Measurements from ENCODE around the gene EFCAB8.
"Not testable (repeated sequence)": the region's sequence is repeated elsewhere in the genome, so short reads cannot be mapped to it uniquely, and the experiment has no call there.

The EFCAB8 gene

GRCh38 chr20:32842688-32843524 lies 15.8 kb upstream of the EFCAB8 start:
- no peak for DNase-seq (ENCODE audit: low read depth in 2 of 2)

- no peak for DNase-seq (ENCODE audit: low read depth in 2 of 2)
These were observed 12.9 kb upstream of the EFCAB8 start for GRCh38 chr20:32845786-32846185.

- DNase-seq (ENCODE audit: low read depth in 2 of 2) = no peak
These were observed 11.9 kb upstream of the EFCAB8 start for GRCh38 chr20:32846852-32847251.

- DNase-seq (ENCODE audit: low read depth in 2 of 2) = no peak
These were observed 10.8 kb upstream of the EFCAB8 start for GRCh38 chr20:32847964-32848363.

GRCh38 chr20:32848846-32849245 lies 9.9 kb upstream of the EFCAB8 start:
- DNase-seq (ENCODE audit: low read depth in 2 of 2) = no peak

GRCh38 chr20:32849577-32849976 lies 9.1 kb upstream of the EFCAB8 start:
- DNase-seq (ENCODE audit: low read depth in 2 of 2) = no peak

GRCh38 chr20:32855387-32855786 lies 3.3 kb upstream of the EFCAB8 start:
- DNase-seq (ENCODE audit: low read depth in 2 of 2) = no peak

GRCh38 chr20:32858189-32858588 lies 534 bp upstream of the EFCAB8 start:
- DNase-seq (ENCODE audit: low read depth in 2 of 2) = no peak

- DNase-seq (ENCODE audit: low read depth in 2 of 2) = no peak
These were observed 2.7 kb downstream of the EFCAB8 start for GRCh38 chr20:32861446-32861845.

GRCh38 chr20:32869562-32869961 lies 10.8 kb downstream of the EFCAB8 start:
- DNase-seq (ENCODE audit: low read depth in 2 of 2) = no peak

GRCh38 chr20:32870526-32870925 lies 11.8 kb downstream of the EFCAB8 start:
- DNase-seq (ENCODE audit: low read depth in 2 of 2) = not testable (repeated sequence)

- no peak for DNase-seq (ENCODE audit: low read depth in 2 of 2)
These were observed 12.3 kb downstream of the EFCAB8 start for GRCh38 chr20:32870985-32871384.

GRCh38 chr20:32871627-32872160 lies 13.0 kb downstream of the EFCAB8 start:
- DNase-seq (ENCODE audit: low read depth in 2 of 2) = no peak

GRCh38 chr20:32872266-32872665 lies 13.5 kb downstream of the EFCAB8 start:
- no peak for DNase-seq (ENCODE audit: low read depth in 2 of 2)

GRCh38 chr20:32875673-32876072 lies 16.9 kb downstream of the EFCAB8 start:
- no peak for DNase-seq (ENCODE audit: low read depth in 2 of 2)

- no peak for DNase-seq (ENCODE audit: low read depth in 2 of 2)
These were observed 18.8 kb downstream of the EFCAB8 start for GRCh38 chr20:32877507-32877906.

GRCh38 chr20:32878820-32879219 lies 20.1 kb downstream of the EFCAB8 start:
- no peak for DNase-seq (ENCODE audit: low read depth in 2 of 2)

GRCh38 chr20:32879538-32879937 lies 20.8 kb downstream of the EFCAB8 start:
- no peak for DNase-seq (ENCODE audit: low read depth in 2 of 2)

- no peak for DNase-seq (ENCODE audit: low read depth in 2 of 2)
These were observed 21.9 kb downstream of the EFCAB8 start for GRCh38 chr20:32880635-32881034.

GRCh38 chr20:32883081-32883480 lies 24.4 kb downstream of the EFCAB8 start:
- DNase-seq (ENCODE audit: low read depth in 2 of 2) = no peak

GRCh38 chr20:32885185-32885584 lies 26.5 kb downstream of the EFCAB8 start:
- DNase-seq (ENCODE audit: low read depth in 2 of 2) = no peak

- no peak for DNase-seq (ENCODE audit: low read depth in 2 of 2)
These were observed 27.2 kb downstream of the EFCAB8 start for GRCh38 chr20:32885952-32886351.

- no peak for DNase-seq (ENCODE audit: low read depth in 2 of 2)
These were observed 27.9 kb downstream of the EFCAB8 start for GRCh38 chr20:32886652-32887051.

GRCh38 chr20:32887492-32887891 lies 28.8 kb downstream of the EFCAB8 start:
- no peak for DNase-seq (ENCODE audit: low read depth in 2 of 2)
